HepG2 (cell line): Measurements from ENCODE around the gene PCYT2. TPM values are rescaled to one million over a fixed set of nuclear protein-coding genes. Genes with fewer than 3 reads are reported as not detected.

ENCODE experiments used
- ATF3 ChIP-seq: sonication (generic); formaldehyde crosslinking; IDR thresholded peaks from 2 replicates; pipeline ENCODE4 v1.4.0; 2020; ENCODE audit warnings: missing genetic modification reagents
- ETV5 ChIP-seq: IDR thresholded peaks from 2 replicates; pipeline ENCODE4 v1.6.1; 2018; ENCODE audit warnings: missing biosample characterization, missing genetic modification reagents, inconsistent platforms, borderline replicate concordance
- GABPA ChIP-seq, 2 experiments: IDR thresholded peaks; 2 replicates each; pipeline ENCODE4 v1.6.1; 2011 to 2016; ENCODE audit warnings: low read depth in 2 of 2, low read length in 1 of 2, missing biosample characterization in 1 of 2, missing genetic modification characterization in 1 of 2
- HIVEP1 ChIP-seq: sonication (generic); formaldehyde crosslinking; IDR thresholded peaks from 2 replicates; pipeline ENCODE4 v1.4.0; 2020; ENCODE audit warnings: mild to moderate bottlenecking, missing genetic modification reagents
- HOXA3 ChIP-seq: sonication (generic); formaldehyde crosslinking; IDR thresholded peaks from 2 replicates; pipeline ENCODE4 v1.5.0; 2020; ENCODE audit warnings: missing genetic modification reagents
- KDM2A ChIP-seq: sonication (generic); formaldehyde crosslinking; IDR thresholded peaks from 2 replicates; pipeline ENCODE4 v1.4.0; 2020; ENCODE audit warnings: low read depth, missing genetic modification reagents, borderline replicate concordance
- MED13 ChIP-seq: sonication (generic); formaldehyde crosslinking; IDR thresholded peaks from 2 replicates; pipeline ENCODE4 v1.5.0; 2020; ENCODE audit warnings: missing genetic modification reagents
- MED8 ChIP-seq: sonication (generic); formaldehyde crosslinking; IDR thresholded peaks from 2 replicates; pipeline ENCODE4 v1.8.1; 2023; ENCODE audit warnings: mild to moderate bottlenecking, missing genetic modification reagents; ENCODE audit not compliant: insufficient replicate concordance
- NFKB2 ChIP-seq: sonication (generic); formaldehyde crosslinking; IDR thresholded peaks from 2 replicates; pipeline ENCODE4 v1.4.0; 2020; ENCODE audit warnings: missing genetic modification reagents, borderline replicate concordance
- NRL ChIP-seq: sonication (generic); formaldehyde crosslinking; IDR thresholded peaks from 2 replicates; pipeline ENCODE4 v1.5.0; 2020; ENCODE audit warnings: missing genetic modification reagents, mild to moderate bottlenecking, moderate library complexity, borderline replicate concordance
- POLR2A ChIP-seq, 2 experiments: IDR thresholded peaks; 2 replicates each; pipeline ENCODE4 v1.6.1; 2011; ENCODE audit warnings: low read depth in 2 of 2, low read length in 2 of 2, mild to moderate bottlenecking in 1 of 2, moderate library complexity in 1 of 2; ENCODE audit not compliant: insufficient read depth in 1 of 2
- POLR2G ChIP-seq: fragments of 200-400 bp; formaldehyde crosslinking; IDR thresholded peaks from 2 replicates; pipeline ENCODE4 v1.6.1; 2018; ENCODE audit warnings: mild to moderate bottlenecking, low read depth, low read length, moderate library complexity
- PRMT3 ChIP-seq: sonication (generic); formaldehyde crosslinking; IDR thresholded peaks from 2 replicates; pipeline ENCODE4 v1.8.1; 2022; ENCODE audit warnings: low read depth, mild to moderate bottlenecking, moderate library complexity, missing genetic modification reagents, borderline replicate concordance
- SMAD9 ChIP-seq: sonication (generic); formaldehyde crosslinking; IDR thresholded peaks from 2 replicates; pipeline ENCODE4 v1.5.1; 2020; ENCODE audit warnings: mild to moderate bottlenecking, missing genetic modification reagents
- ZFX ChIP-seq: sonication (generic); formaldehyde crosslinking; IDR thresholded peaks from 2 replicates; pipeline ENCODE4 v1.4.0; 2020; ENCODE audit warnings: mild to moderate bottlenecking, low read depth, missing genetic modification reagents, moderate library complexity
- ZNF224 ChIP-seq: sonication (generic); formaldehyde crosslinking; IDR thresholded peaks from 2 replicates; pipeline ENCODE4 v1.5.0; 2020; ENCODE audit warnings: mild to moderate bottlenecking, missing genetic modification reagents
- ZNF281 ChIP-seq: sonication (generic); formaldehyde crosslinking; IDR thresholded peaks from 2 replicates; pipeline ENCODE4 v1.4.0; 2020; ENCODE audit warnings: missing genetic modification reagents, borderline replicate concordance
- ZNF331 ChIP-seq: sonication (generic); formaldehyde crosslinking; IDR thresholded peaks from 2 replicates; pipeline ENCODE4 v1.4.0; 2020; ENCODE audit warnings: missing genetic modification reagents
- ZNF530 ChIP-seq: sonication (generic); formaldehyde crosslinking; IDR thresholded peaks from 2 replicates; pipeline ENCODE4 v1.5.0; 2020; ENCODE audit warnings: low read depth, mild to moderate bottlenecking, missing genetic modification reagents
- ZNF570 ChIP-seq: sonication (generic); formaldehyde crosslinking; IDR thresholded peaks from 2 replicates; pipeline ENCODE4 v1.4.0; 2020; ENCODE audit warnings: mild to moderate bottlenecking, missing genetic modification reagents, borderline replicate concordance
- ZNF598 ChIP-seq: sonication (generic); formaldehyde crosslinking; IDR thresholded peaks from 2 replicates; pipeline ENCODE4 v1.5.1; 2020; ENCODE audit warnings: mild to moderate bottlenecking, missing genetic modification reagents, borderline replicate concordance
- ZNF629 ChIP-seq: sonication (generic); formaldehyde crosslinking; conservative IDR thresholded peaks from 2 replicates; pipeline ENCODE4 v1.5.0; 2020; ENCODE audit warnings: missing genetic modification reagents
- ZNF772 ChIP-seq: sonication (generic); formaldehyde crosslinking; IDR thresholded peaks from 2 replicates; pipeline ENCODE4 v1.5.0; 2020; ENCODE audit warnings: mild to moderate bottlenecking, missing genetic modification reagents
- ZNF891 ChIP-seq: sonication (generic); formaldehyde crosslinking; IDR thresholded peaks from 2 replicates; pipeline ENCODE4 v1.5.0; 2020; ENCODE audit warnings: mild to moderate bottlenecking, missing genetic modification reagents
- ZSCAN22 ChIP-seq: sonication (generic); formaldehyde crosslinking; IDR thresholded peaks from 2 replicates; pipeline ENCODE4 v1.4.0; 2020; ENCODE audit warnings: mild to moderate bottlenecking, missing genetic modification reagents
- polyA plus RNA-seq, 8 experiments: library from polyadenylated mRNA; depleted of rRNA in 3 of 8; stranded (reverse) in 7 of 8; unstranded in 1 of 8; fragments of >200 nt; fragmentation: Illumina TruSeq in 4 of 8; extraction: Trizol in 4 of 8; gene quantifications; 2 replicates each; pipeline versions ENCODE4 v1.2.1 to v1.2.3, GENCODE V29; 2011 to 2016; ENCODE audit warnings: low read depth in 4 of 8, missing spikeins in 1 of 8, mixed read lengths in 1 of 8; ENCODE audit not compliant: insufficient read depth in 1 of 8
- total RNA-seq, 5 experiments: library from RNA; depleted of rRNA; stranded (reverse); fragments of >200 nt; fragmentation: Illumina TruSeq; extraction: Trizol; gene quantifications; 2 replicates each; pipeline ENCODE4 v1.2.3, GENCODE V29; 2016; ENCODE audit warnings: low read depth in 1 of 5
- TF ChIP-seq, protein P1 (sequence below): sonication (generic); formaldehyde crosslinking; IDR thresholded peaks from 2 replicates; pipeline ENCODE4 v1.8.1; 2023; ENCODE audit warnings: mild to moderate bottlenecking, moderate library complexity, missing genetic modification reagents

PCYT2 gene
- total and polyA plus RNA-seq, 2 of the 13 experiments (the other 11 are each of a cell fraction or from before 2014, with no cell fraction given) = 147 to 297 TPM

DNA sequence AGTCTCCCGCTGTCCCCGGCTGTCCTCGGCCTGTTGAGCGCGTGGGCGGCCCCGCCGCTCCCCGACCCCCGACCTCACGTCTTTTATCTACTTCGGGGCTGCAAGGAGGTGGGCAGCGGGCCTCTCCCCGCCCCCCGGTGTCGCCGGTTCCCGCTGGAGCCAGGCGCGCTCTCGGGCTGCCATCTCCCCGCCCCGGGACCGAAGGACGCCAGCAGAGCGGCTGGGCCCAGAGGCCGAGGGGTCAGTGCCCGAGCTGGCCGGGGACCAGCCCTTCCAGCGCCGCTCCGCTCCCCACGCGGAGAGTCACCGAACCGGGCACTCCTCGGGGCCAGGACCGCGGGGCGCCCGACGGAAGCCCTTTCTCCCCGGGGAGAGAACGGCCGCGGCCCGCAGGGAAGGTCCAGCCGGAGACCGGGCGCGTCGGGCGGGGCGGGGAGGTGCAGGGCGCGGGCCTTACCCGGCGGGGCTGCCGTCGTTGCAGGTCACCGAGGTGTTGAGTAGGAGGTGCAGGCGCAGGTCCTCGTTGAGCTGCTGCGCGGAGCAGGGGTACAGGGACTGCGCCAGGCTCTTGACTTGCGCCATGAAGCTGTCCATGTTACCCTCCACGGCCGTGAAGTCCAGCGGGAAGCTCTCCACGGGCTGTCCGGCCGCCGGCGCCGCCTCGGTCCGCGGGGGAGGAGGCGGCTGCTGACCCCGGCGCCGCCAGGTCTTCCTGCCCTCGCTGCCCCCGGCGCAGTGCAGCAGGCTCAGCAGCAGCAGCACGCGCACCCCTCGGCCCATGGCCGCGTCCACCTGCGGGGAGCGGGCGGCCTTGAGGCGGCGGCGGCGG is 49.1 kb upstream of the PCYT2 start (continued):
- no peak for TF ChIP-seq ZNF281 (CRISPR knock-in tag)
- no peak for TF ChIP-seq GABPA (IDR thresholded peaks at IDR 0.05; ENCODE audit: low read depth, low read length)
- no peak for TF ChIP-seq GABPA (CRISPR knock-in tag; IDR thresholded peaks at IDR 0.05; ENCODE audit: low read depth)
- TF ChIP-seq ZFX (CRISPR knock-in tag) = peak; percentile 68
- TF ChIP-seq ATF3 = peak; percentile 2; the same call in 1 of the 2 replicates
- TF ChIP-seq ZNF891 (CRISPR knock-in tag) = peak; percentile 61; the same call in 1 of the 2 replicates
- TF ChIP-seq ZNF570 (CRISPR knock-in tag) = no peak
- TF ChIP-seq, protein P1, sequence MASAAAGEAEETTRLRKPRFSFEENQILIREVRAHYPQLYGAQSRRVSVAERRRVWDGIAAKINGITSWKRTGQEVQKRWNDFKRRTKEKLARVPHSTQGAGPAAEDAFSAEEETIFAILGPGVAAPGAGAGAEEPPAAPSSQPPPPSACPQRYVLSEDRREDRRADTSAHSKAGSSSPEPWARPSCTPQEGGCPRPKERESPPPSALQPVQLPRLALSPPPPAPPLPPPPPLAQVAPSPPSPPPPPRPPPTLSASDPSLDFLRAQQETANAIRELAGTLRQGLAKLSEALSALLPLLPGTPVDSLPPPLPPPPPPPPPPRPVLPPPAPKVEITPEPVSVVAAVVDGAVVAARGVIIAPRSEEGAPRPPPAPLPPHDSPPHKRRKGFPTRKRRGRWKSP = peak; percentile 79; the same call in 1 of the 2 replicates
- TF ChIP-seq SMAD9 (CRISPR knock-in tag) = peak; percentile 84; the same call in 1 of the 2 replicates
- 0 out of 2 replicates have a peak, but pooled peaks have one; percentile 72 for TF ChIP-seq ZNF598 (CRISPR knock-in tag)
- TF ChIP-seq ZNF224 = 0 out of 2 replicates have a peak, but pooled peaks have one; percentile 56
- peak; percentile 62; the same call in 1 of the 2 replicates for TF ChIP-seq ZNF772 (CRISPR knock-in tag)
- TF ChIP-seq NFKB2 (CRISPR knock-in tag) = no peak; the same call in 1 of the 2 replicates
- peak; percentile 40 for TF ChIP-seq POLR2G
- no peak for TF ChIP-seq ZNF530 (CRISPR knock-in tag)
- TF ChIP-seq POLR2A (IDR thresholded peaks at IDR 0.05; ENCODE audit: insufficient read depth in 1 of 2, low read depth in 2 of 2, low read length in 2 of 2) = no peak
- peak; percentile 16; the same call in 1 of the 2 replicates for TF ChIP-seq HIVEP1 (CRISPR knock-in tag)
- TF ChIP-seq HOXA3 (CRISPR knock-in tag) = peak; percentile 1; the same call in 1 of the 2 replicates
- TF ChIP-seq ETV5 (CRISPR knock-in tag) = 0 out of 2 replicates have a peak, but pooled peaks have one; percentile 36
- peak; percentile 75 for TF ChIP-seq MED8 (CRISPR knock-in tag)
- no peak for TF ChIP-seq ZSCAN22 (CRISPR knock-in tag)
- TF ChIP-seq NRL = peak; percentile 66
- TF ChIP-seq MED13 = peak; percentile 60
- no peak for TF ChIP-seq ZNF629 (CRISPR knock-in tag)
- TF ChIP-seq ZNF331 (CRISPR knock-in tag) = no peak
- peak; percentile 56; the same call in 1 of the 2 replicates for TF ChIP-seq KDM2A (CRISPR knock-in tag)
- TF ChIP-seq PRMT3 (CRISPR knock-in tag) = 0 out of 2 replicates have a peak, but pooled peaks have one; percentile 1
